HT1080 (cell line): ENCODE measurements around the gene UCK2. TPM values are rescaled to one million over a fixed set of nuclear protein-coding genes. Genes with fewer than 3 reads are reported as not detected.

Source experiments
- DNase-seq: peaks from one replicate; pipeline ENCODE4 v3.0.0-alpha.2; 2015; ENCODE audit warnings: low read depth
- total RNA-seq: library from RNA; depleted of rRNA; stranded (reverse); fragments of >200 nt; shearing (Covaris generic); gene quantifications from 2 replicates; pipeline ENCODE4 v1.2.3, GENCODE V29; 2014

Gene UCK2
- total RNA-seq, 1 experiment from 2014 or later, result 148 TPM

DNA sequence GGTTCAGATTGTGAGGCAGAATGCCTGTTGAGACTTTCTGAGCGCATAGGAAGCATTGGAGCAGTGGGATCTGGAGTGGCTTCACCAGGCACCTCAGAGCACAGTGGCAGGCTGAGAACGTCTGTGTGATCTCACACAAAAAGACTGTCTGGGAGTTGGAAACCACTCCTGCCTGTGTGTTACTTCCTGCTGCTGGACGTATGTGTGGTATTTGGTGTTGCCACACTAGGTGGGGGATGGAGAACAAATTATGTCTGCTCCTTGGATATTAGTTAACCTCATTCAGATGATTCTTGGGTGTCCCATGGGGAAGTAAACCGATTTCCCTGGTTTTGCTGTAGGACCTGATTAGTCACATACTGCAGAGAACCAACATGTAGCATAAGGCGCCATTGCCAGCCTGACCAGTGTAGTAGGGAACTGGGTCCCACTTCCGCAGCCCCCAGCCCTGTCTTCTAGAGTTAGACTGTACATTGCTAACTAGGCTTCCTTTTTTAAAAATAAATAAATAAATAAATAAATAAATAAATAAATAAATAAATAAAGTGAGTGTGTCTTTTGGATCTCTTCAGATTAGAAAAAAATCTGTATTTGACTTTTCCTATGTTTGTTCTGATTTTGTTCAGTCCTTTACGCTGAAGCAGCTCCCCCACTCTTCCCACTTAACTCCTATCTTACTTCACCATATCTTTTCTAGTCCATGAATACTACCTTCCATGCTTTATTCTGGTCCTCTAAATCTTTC, 26.9 kb downstream of the UCK2 start:
- peak; percentile 86 for DNase-seq

GRCh38 chr1:165855010-165855838, 27.8 kb downstream of the UCK2 start:
- no peak for DNase-seq

DNA sequence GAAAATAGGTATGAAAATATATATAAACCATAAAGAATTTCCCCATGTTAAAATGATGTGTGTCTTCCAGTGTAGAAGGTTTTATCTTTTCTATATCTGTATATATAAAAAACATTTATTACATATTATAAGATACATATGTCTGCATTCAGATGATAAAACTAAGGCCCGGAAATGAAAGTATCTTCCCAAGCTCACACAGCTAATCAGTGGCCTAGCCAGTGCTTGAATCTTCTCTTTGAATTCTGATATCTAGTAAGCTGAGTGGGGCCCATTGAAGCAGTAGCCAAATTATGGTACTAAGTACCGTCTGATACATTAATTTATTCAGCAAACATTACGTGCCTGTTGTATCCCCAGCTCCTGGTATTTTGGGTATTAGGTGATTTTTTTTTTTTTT, 28.6 kb downstream of the UCK2 start:
- DNase-seq, result no peak

GRCh38 chr1:165856606-165857005, 29.2 kb downstream of the UCK2 start:
- no peak for DNase-seq

GRCh38 chr1:165857046-165857801, 29.8 kb downstream of the UCK2 start:
- DNase-seq, result peak; percentile 47

GRCh38 chr1:165858364-165858823, 31.0 kb downstream of the UCK2 start:
- DNase-seq, result no peak

DNA sequence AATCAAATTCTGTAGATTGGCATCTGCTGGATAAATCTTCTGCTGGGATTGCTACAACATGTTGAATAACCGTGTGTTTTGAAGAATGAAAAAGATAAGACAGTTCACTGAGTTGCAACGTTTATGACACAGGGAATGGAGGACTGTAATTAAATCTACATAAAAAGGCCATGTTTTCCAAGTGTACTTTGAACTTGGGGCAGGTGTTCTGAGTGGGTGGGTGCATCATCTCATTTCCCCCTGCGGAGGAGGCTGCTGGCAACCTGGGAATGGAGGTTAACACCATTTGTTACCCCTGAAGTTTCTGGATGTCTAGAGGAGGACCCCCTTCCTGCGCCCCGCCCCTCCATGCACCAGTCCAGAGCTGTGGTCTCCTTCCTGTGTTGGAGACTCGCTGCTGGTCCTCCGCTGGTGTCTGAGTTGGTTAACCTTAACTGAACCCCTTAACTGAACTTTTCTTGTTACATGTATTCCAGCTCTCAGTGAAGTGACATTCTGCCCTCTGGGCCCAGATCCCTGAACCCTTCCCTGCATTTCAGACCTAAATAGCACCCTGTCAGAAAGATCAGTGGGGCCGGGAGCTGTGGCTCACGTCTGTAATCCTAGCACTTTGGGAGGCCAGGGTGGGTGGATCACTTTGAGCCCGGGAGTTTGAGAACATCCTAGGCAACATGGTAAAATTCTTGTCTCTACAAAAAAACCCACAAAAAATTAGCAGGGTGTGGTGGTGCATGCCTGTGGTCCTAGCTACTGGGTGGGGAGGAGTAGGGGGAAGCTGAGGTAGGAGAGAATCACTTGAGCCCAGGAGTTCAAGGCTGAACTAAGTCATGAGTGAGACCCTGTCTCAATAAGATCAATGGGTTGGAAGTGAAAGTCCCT, 31.8 kb downstream of the UCK2 start:
- DNase-seq, result no peak

- DNase-seq, result no peak
Observed at GRCh38 chr1:165860065-165860464, 32.7 kb downstream of the UCK2 start.

DNA sequence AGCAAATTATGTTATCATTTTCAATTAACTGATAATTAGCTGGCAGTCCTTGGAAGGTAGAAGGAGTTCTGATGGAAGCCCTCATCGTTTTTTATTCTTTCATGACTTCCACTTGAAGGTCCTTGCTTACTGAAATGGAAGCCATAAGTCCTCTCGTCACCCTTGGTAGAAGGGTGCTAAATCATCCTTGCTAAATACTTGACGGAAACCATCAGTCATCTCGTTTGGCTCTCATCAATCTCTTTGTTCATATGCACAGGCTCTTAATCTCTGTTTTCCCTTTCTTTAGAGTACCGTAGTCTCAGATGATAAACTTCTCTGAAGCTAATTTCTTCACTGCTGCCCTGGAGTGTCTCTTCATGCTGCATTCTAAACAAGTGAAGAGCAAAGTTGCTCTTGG, 34.5 kb downstream of the UCK2 start:
- DNase-seq, result no peak

DNA sequence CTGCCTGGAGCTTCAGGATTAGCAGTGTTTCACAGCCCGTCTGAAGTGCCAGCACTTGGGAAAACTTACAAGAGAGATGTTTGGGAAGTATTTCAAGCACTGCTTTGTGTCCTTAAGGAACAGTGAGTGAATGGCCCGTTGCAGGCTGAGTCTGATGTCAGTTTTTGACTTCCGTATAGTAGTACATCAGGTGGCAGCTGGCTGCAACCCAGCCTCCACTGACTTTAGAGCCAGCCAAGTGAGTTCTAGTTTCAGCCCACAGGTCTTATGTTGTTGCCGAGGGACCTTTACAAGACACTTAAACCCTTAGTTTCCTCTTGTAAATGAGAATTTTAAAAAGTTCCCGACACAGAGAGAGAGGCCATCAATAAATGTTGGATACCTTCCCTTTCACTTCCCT, 35.0 kb downstream of the UCK2 start:
- no peak for DNase-seq

GRCh38 chr1:165863346-165863745, 35.9 kb downstream of the UCK2 start:
- DNase-seq, result no peak

DNA sequence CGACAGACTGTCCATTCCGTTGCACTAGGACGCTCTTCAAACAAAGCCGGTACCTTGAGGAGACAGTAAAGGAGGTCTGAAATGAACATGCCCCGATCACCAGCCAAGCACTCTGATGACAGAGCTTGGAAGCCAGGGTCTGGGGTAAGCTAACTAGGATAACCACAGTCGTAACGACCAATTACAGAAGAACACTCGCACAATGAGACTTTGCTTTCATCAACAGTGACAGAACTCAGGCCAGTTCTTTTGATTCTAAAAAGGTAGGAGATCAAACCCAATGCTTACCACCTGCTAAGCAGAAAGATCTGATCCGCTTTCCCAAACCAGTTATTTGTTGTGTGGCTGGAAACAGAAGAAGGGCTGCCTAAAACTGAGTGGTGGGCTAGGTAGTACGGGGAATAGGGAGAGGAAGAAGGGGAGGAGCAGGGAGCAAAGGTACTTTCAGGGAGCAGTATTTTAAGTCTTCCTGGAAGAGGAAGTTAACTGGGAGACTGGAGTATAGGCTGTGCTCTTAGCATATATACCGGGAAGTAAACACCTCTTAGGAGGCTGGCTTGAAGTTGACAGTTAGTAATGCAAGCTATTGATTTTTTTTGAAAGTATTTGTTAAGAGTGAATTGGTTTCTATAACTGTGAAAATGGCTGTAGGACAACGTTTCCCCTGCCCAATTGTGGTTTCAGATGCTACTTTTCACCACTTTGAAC, 38.4 kb downstream of the UCK2 start:
- DNase-seq, result no peak

DNA sequence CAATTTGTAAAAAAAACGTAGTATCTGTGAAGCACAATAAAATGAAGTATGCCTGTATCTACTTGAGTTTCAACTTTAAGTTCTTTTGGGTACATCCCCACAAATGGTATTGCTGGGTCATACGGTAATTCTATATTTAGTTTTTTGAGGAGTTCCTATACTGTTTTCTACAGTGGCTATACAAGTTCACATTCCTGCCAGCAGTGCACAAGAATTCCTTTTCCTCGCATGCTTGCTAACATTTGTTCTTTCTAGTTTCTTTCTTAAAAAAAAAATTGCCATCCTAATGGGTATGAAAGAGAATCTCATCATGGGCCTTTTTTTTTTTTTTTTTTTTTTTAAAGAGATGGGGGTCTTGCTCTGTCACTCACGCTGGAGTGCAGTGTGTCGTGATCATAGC, 41.9 kb downstream of the UCK2 start:
- no peak for DNase-seq

- peak; percentile 85 for DNase-seq
Observed at GRCh38 chr1:165871311-165872067, 44.1 kb downstream of the UCK2 start.

- DNase-seq, result no peak
Observed at GRCh38 chr1:165873481-165873880, 46.1 kb downstream of the UCK2 start.

DNA sequence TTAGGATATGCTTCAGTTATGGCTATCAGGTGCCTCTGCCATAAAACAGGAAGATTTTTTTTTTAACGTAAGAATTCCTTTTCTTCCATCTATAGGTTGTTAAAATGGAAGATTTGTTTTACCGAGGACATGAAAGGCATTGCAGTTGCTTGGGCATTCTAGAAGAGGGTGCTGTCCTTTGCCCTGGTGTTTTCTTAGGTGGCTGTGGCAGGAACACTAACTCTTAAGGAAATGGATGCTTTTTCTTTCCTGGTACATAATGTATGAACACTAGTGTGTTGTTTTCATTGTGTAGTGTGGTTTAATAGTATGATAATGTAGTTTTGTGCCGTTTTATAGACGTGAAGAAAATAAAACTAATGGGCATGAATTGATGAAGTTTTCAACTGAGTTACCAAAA, 47.2 kb downstream of the UCK2 start:
- no peak for DNase-seq

- no peak for DNase-seq
Observed at GRCh38 chr1:165875171-165875570, 47.8 kb downstream of the UCK2 start.

- no peak for DNase-seq
Observed at GRCh38 chr1:165875604-165876003, 48.2 kb downstream of the UCK2 start.

DNA sequence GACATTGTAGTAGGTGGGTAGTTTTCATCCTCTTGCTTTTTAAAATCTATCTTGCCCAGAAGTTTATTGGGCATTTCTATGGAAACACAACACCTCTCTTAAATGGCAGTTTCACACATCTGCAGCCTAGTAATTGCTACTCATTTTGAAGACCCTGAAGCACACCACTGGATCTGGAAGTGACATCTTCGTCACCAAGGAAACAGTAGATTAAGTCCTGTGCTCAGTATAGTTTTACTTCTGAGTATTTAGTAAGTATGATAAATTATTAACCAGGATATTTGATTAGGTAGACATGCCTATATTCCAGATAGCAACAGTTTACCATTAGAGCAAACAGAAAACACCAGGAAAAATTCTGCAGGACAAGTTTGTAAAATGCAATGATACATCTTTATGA, 48.7 kb downstream of the UCK2 start:
- DNase-seq, result no peak

GRCh38 chr1:165877411-165877810, 50.0 kb downstream of the UCK2 start:
- DNase-seq, result no peak
